Caco-2 (cell line): Measurements from ENCODE around the gene AGFG1. TPM values are rescaled to one million over a fixed set of nuclear protein-coding genes. Genes with fewer than 3 reads are reported as not detected.

Source experiments
- BruUV-seq: library from RNA; stranded (reverse); fragments of 400-500 nt; replicated peaks from 2 replicates; lab custom pipeline; 2021; lab: Mats Ljungman, UMichigan
- CTCF ChIA-PET: fragments of 300-600 bp; sonication (Branson Sonifier 250); formaldehyde crosslinking; loops from one replicate; lab custom pipeline; 2022; ENCODE audit warnings: antibody characterized with exemption; lab: Charles Lee
- POLR2A ChIA-PET: fragments of 300-600 bp; sonication (Branson Sonifier 250); formaldehyde crosslinking; loops from one replicate; lab custom pipeline; 2022; ENCODE audit warnings: antibody characterized with exemption; lab: Charles Lee
- DNase-seq, 2 experiments: peaks; one replicate each; pipeline versions ENCODE4 v3.0.0 to v3.0.0-alpha.2; 2020 to 2022
- H3K27me3 ChIP-seq: replicated peaks from 2 replicates; pipeline ENCODE4 v1.6.0; 2011; ENCODE audit warnings: low read length; ENCODE audit not compliant: control insufficient read depth, insufficient read depth
- H3K36me3 ChIP-seq: 2 replicates; pipeline ENCODE4 v1.5.1; 2011; ENCODE audit warnings: low read length; ENCODE audit not compliant: control insufficient read depth, insufficient read depth
- H3K4me1 ChIP-seq: fragments of 250-450 bp; sonication (Bioruptor Pico); 2 replicates; pipeline ENCODE4 v1.5.1; 2020; ENCODE audit warnings: mild to moderate bottlenecking
- H3K4me3 ChIP-seq: 2 replicates; pipeline ENCODE4 v1.5.1; 2011; ENCODE audit warnings: low read depth, mild to moderate bottlenecking, control low read depth, low read length
- H3K9me3 ChIP-seq: fragments of 250-450 bp; sonication (Bioruptor Pico); 2 replicates; pipeline ENCODE4 v1.5.1; 2020; ENCODE audit warnings: mild to moderate bottlenecking, moderate library complexity
- H3K27ac Mint-ChIP-seq: one replicate; pipeline ENCODE4 v1.8.0; 2022; ENCODE audit warnings: mixed read lengths; ENCODE audit not compliant: unreplicated experiment
- H3K27me3 Mint-ChIP-seq: one replicate; pipeline ENCODE4 v1.8.0; 2022; ENCODE audit warnings: mixed read lengths; ENCODE audit not compliant: insufficient read depth, unreplicated experiment
- H3K36me3 Mint-ChIP-seq: one replicate; pipeline ENCODE4 v1.8.0; 2022; ENCODE audit warnings: mild to moderate bottlenecking, mixed read lengths; ENCODE audit not compliant: insufficient read depth, unreplicated experiment
- H3K4me1 Mint-ChIP-seq: one replicate; pipeline ENCODE4 v1.8.0; 2022; ENCODE audit warnings: low read depth, mixed read lengths; ENCODE audit not compliant: unreplicated experiment
- H3K4me3 Mint-ChIP-seq: one replicate; pipeline ENCODE4 v1.8.0; 2022; ENCODE audit warnings: mild to moderate bottlenecking, moderate library complexity, mixed read lengths; ENCODE audit not compliant: unreplicated experiment
- H3K9me3 Mint-ChIP-seq: one replicate; pipeline ENCODE4 v1.8.0; 2022; ENCODE audit warnings: mixed read lengths; ENCODE audit not compliant: unreplicated experiment
- CTCF ChIP-seq, 2 experiments: fragments of 200-600 bp in 1 of 2; IDR thresholded peaks; 1 replicate in 1 of 2; 2 replicates in 1 of 2; pipeline versions ENCODE4 v1.5.1 to v1.8.0; 2011 to 2022; ENCODE audit warnings: antibody characterized with exemption in 1 of 2, control low read depth in 1 of 2, inconsistent platforms in 1 of 2, low read depth in 1 of 2, low read length in 1 of 2, mild to moderate bottlenecking in 1 of 2, moderate library complexity in 1 of 2; ENCODE audit not compliant: insufficient read depth in 1 of 2, severe bottlenecking in 1 of 2, unreplicated experiment in 1 of 2
- intact Hi-C: fragments of 100-400 bp; cut with micrococcal nuclease; formaldehyde crosslinking; loops from one replicate; pipeline ENCODE4 v1.10.0; 2022; ENCODE audit not compliant: unreplicated experiment
- total RNA-seq: library from RNA; stranded (reverse); gene quantifications from 2 replicates; pipeline ENCODE4 v1.2.3, GENCODE V29; 2022

The AGFG1 gene
- total RNA-seq, 1 experiment from 2014 or later: 73.1 TPM

GRCh38 chr2:227500301-227500630 lies 28.3 kb downstream of the AGFG1 start:
- Mint-ChIP-seq H3K9me3 (no peaks in the 10 kb centered on the region), H3K4me3 (no peak overlapping the region), H3K4me1 (no peaks in the 10 kb centered on the region), H3K27ac (no peak overlapping the region), H3K27me3 (no peaks in the 10 kb centered on the region), H3K36me3 (peaks cover 26% of the 10 kb centered on the region)
- Histone ChIP-seq H3K36me3 (no peaks in the 10 kb centered on the region; the same call in 1 of the 2 replicates), H3K27me3 (no peaks in the 10 kb centered on the region), H3K9me3 (no peaks in the 10 kb centered on the region), H3K4me3 (no peak overlapping the region), H3K4me1 (peaks cover 10% of the 10 kb centered on the region; the same call in 1 of the 2 replicates)
- TF ChIP-seq CTCF (IDR thresholded peaks at IDR 0.05; ENCODE audit: insufficient read depth in 1 of 2, low read depth in 1 of 2, low read length in 1 of 2, severe bottlenecking in 1 of 2, unreplicated experiment in 1 of 2): no peak
- no peak for DNase-seq
- ChIA-PET POLR2A (no interaction called here), CTCF (no interaction called here)
- intact Hi-C loops: no loop called here
- no TSS peak for BruUV-seq

- peaks cover 33% of the 10 kb centered on the region for H3K36me3 Mint-ChIP-seq
- no peak overlapping the region for H3K4me3 ChIP-seq
- intact Hi-C loops: no loop called here
Measured at GRCh38 chr2:227503433-227504406, 31.8 kb downstream of the AGFG1 start.

GRCh38 chr2:227504700-227505099 lies 32.7 kb downstream of the AGFG1 start:
- no peaks in the 10 kb centered on the region for H3K27me3 Mint-ChIP-seq
- POLR2A ChIA-PET: interaction anchor here (0.6 kb wide), 1 partner anchor 242 kb away, joined by 3 read pairs; no protein-coding TSS in a partner anchor
- no peak overlapping the region for H3K4me3 ChIP-seq
- no TSS peak for BruUV-seq
- H3K4me3 Mint-ChIP-seq: no peak overlapping the region
- CTCF ChIA-PET: no interaction called here
- H3K27me3 ChIP-seq: no peaks in the 10 kb centered on the region
- H3K36me3 ChIP-seq: no peaks in the 10 kb centered on the region
- H3K27ac Mint-ChIP-seq: no peak overlapping the region
- H3K9me3 ChIP-seq: no peaks in the 10 kb centered on the region
- TF ChIP-seq CTCF (IDR thresholded peaks at IDR 0.05; ENCODE audit: insufficient read depth in 1 of 2, low read depth in 1 of 2, low read length in 1 of 2, severe bottlenecking in 1 of 2, unreplicated experiment in 1 of 2): no peak
- no peak for DNase-seq
- peaks cover 25% of the 10 kb centered on the region for H3K4me1 ChIP-seq
- H3K9me3 Mint-ChIP-seq: no peaks in the 10 kb centered on the region
- peaks cover 25% of the 10 kb centered on the region for H3K36me3 Mint-ChIP-seq
- intact Hi-C loops: no loop called here
- peaks cover 10% of the 10 kb centered on the region for H3K4me1 Mint-ChIP-seq

More at GRCh38 chr2:227503433-227504406, 31.8 kb downstream of the AGFG1 start:
- no peaks in the 10 kb centered on the region for H3K9me3 ChIP-seq
- peaks cover 15% of the 10 kb centered on the region; the same call in 1 of the 2 replicates for H3K4me1 ChIP-seq
- POLR2A ChIA-PET: no interaction called here
- BruUV-seq: no TSS peak
- H3K27me3 ChIP-seq: no peaks in the 10 kb centered on the region
- DNase-seq: no peak
- TF ChIP-seq CTCF (IDR thresholded peaks at IDR 0.05; ENCODE audit: insufficient read depth in 1 of 2, low read depth in 1 of 2, low read length in 1 of 2, severe bottlenecking in 1 of 2, unreplicated experiment in 1 of 2): no peak
- Mint-ChIP-seq H3K4me3 (no peak overlapping the region), H3K9me3 (no peaks in the 10 kb centered on the region), H3K27ac (no peak overlapping the region), H3K4me1 (peaks cover 10% of the 10 kb centered on the region), H3K27me3 (no peaks in the 10 kb centered on the region)
- H3K36me3 ChIP-seq: no peaks in the 10 kb centered on the region; the same call in 1 of the 2 replicates
- CTCF ChIA-PET: no interaction called here
